Endothelial cell of umbilical vein (primary cell): ENCODE results near the gene C16orf87. TPM values are rescaled to one million over a fixed set of nuclear protein-coding genes. Genes with fewer than 3 reads are reported as not detected.

Source experiments
- BruUV-seq: library from RNA; stranded (reverse); fragments of 400-500 nt; replicated peaks from 2 replicates; lab custom pipeline; 2021; lab: Mats Ljungman, UMichigan
- CTCF ChIA-PET: fragments of 300-600, 350-600 bp; sonication (Branson Sonifier 250); formaldehyde crosslinking; loops from one replicate; lab custom pipeline; 2021; ENCODE audit warnings: antibody characterized with exemption, inconsistent platforms; lab: Charles Lee
- POLR2A ChIA-PET: fragments of 300-600, 350-600 bp; sonication (Branson Sonifier 250); formaldehyde crosslinking; loops from one replicate; lab custom pipeline; 2021; ENCODE audit warnings: antibody characterized with exemption, inconsistent platforms; lab: Charles Lee
- DNase-seq: peaks from one replicate; pipeline ENCODE4 v3.0.0-alpha.2; 2011; ENCODE audit warnings: low read depth, low spot score
- FAIRE-seq: peaks from 2 replicates; lab custom pipeline; 2011; peaks lifted over from hg19 to GRCh38; lab: Jason Lieb, UNC
- H2AFZ ChIP-seq: 2 replicates; pipeline ENCODE4 v1.6.0; 2012; ENCODE audit warnings: low read depth, low read length, control low read depth, inconsistent platforms
- H3K27ac ChIP-seq: 2 replicates; pipeline ENCODE4 v1.5.1; 2011; ENCODE audit warnings: low read depth, mild to moderate bottlenecking, control low read depth, low read length, moderate library complexity; ENCODE audit not compliant: insufficient read depth
- H3K27me3 ChIP-seq, 2 experiments: 2 replicates each; pipeline versions ENCODE4 v1.6.0 to v1.6.1; 2011; ENCODE audit warnings: low read length in 2 of 2, mixed read lengths in 1 of 2; ENCODE audit not compliant: control insufficient read depth in 2 of 2, insufficient read depth in 2 of 2
- H3K36me3 ChIP-seq, 2 experiments: 2 replicates in 1 of 2; 3 replicates in 1 of 2; pipeline ENCODE4 v1.5.1; 2011; ENCODE audit warnings: low read length in 2 of 2, mild to moderate bottlenecking in 1 of 2, moderate library complexity in 1 of 2; ENCODE audit not compliant: control insufficient read depth in 2 of 2, insufficient read depth in 2 of 2; ENCODE audit errors: extremely low read depth in 1 of 2
- H3K4me1 ChIP-seq: 3 replicates; pipeline ENCODE4 v1.5.1; 2011; ENCODE audit warnings: mild to moderate bottlenecking, low read length; ENCODE audit not compliant: control insufficient read depth, insufficient read depth; ENCODE audit errors: extremely low read depth
- H3K4me2 ChIP-seq: 2 replicates; pipeline ENCODE4 v1.6.1; 2011; ENCODE audit warnings: low read length, control low read depth, mixed read lengths; ENCODE audit not compliant: insufficient read depth
- H3K4me3 ChIP-seq, 3 experiments: fragments of 200-600 bp in 1 of 3; sonication (generic), shearing (Covaris generic) in 1 of 3; replicated peaks in 1 of 3; 2 replicates each; pipeline ENCODE4 v1.5.1; 2011 to 2016; ENCODE audit warnings: control low read depth in 3 of 3, low read length in 3 of 3, mild to moderate bottlenecking in 2 of 3, inconsistent platforms in 1 of 3, low read depth in 1 of 3, moderate library complexity in 1 of 3; ENCODE audit not compliant: insufficient read depth in 1 of 3
- H3K79me2 ChIP-seq: 2 replicates; pipeline ENCODE4 v1.6.0; 2012; ENCODE audit warnings: low read length, inconsistent platforms; ENCODE audit not compliant: control insufficient read depth, insufficient read depth
- H3K9ac ChIP-seq: replicated peaks from 2 replicates; pipeline ENCODE3; 2011; ENCODE audit warnings: low read length, control low read depth; ENCODE audit not compliant: insufficient read depth; ENCODE audit errors: extremely low read depth
- H3K9me1 ChIP-seq: replicated peaks from 3 replicates; pipeline ENCODE4 v1.6.0; 2011; ENCODE audit warnings: mild to moderate bottlenecking, low read length; ENCODE audit not compliant: control insufficient read depth, insufficient read depth; ENCODE audit errors: extremely low read depth
- H3K9me3 ChIP-seq: replicated peaks from 2 replicates; pipeline ENCODE4 v1.5.1; 2012; ENCODE audit warnings: low read length, inconsistent platforms; ENCODE audit not compliant: control insufficient read depth, insufficient read depth
- H4K20me1 ChIP-seq: replicated peaks from 2 replicates; pipeline ENCODE3; 2011; ENCODE audit warnings: mild to moderate bottlenecking, low read length; ENCODE audit not compliant: control insufficient read depth, insufficient read depth; ENCODE audit errors: extremely low read depth
- EZH2 ChIP-seq: IDR thresholded peaks from 2 replicates; pipeline ENCODE4 v1.6.1; 2012; ENCODE audit warnings: borderline replicate concordance, low read depth, mild to moderate bottlenecking, moderate library complexity, low read length, inconsistent platforms; ENCODE audit not compliant: severe bottlenecking
- FOS ChIP-seq: IDR thresholded peaks from 2 replicates; pipeline ENCODE4 v1.6.1; 2011; ENCODE audit warnings: mild to moderate bottlenecking, low read length, moderate library complexity, borderline replicate concordance; ENCODE audit not compliant: insufficient read depth
- GATA2 ChIP-seq: IDR thresholded peaks from 2 replicates; pipeline ENCODE4 v1.7.0; 2011; ENCODE audit warnings: low read depth, mild to moderate bottlenecking, moderate library complexity, mixed read lengths, low read length; ENCODE audit not compliant: insufficient read length, insufficient read depth
- JUN ChIP-seq: IDR thresholded peaks from 2 replicates; pipeline ENCODE4 v1.6.1; 2011; ENCODE audit warnings: borderline replicate concordance, low read depth; ENCODE audit not compliant: insufficient read length, insufficient read depth
- MYC ChIP-seq: IDR thresholded peaks from one replicate; pipeline ENCODE4 v1.6.1; 2011; ENCODE audit warnings: mild to moderate bottlenecking, low read depth, low read length
- POLR2A ChIP-seq: IDR thresholded peaks from 2 replicates; pipeline ENCODE4 v1.6.1; 2012; ENCODE audit warnings: low read depth, mild to moderate bottlenecking, control low read depth, low read length
- POLR2AphosphoS5 ChIP-seq: IDR thresholded peaks from 2 replicates; pipeline ENCODE4 v1.6.1; 2012; ENCODE audit warnings: low read depth, mild to moderate bottlenecking, control low read depth, low read length, moderate library complexity; ENCODE audit not compliant: insufficient read depth
- dilution Hi-C: fragments of 300-500 bp; cut with MboI; formaldehyde crosslinking; loops from one replicate; pipeline ENCODE4 v1.15.0; 2019; ENCODE audit warnings: low sequenced_read_pairs; ENCODE audit not compliant: extremely low pct_ligation_motif_present
- intact Hi-C: fragments of 100-400 bp; cut with micrococcal nuclease; formaldehyde crosslinking; loops from one replicate; pipeline ENCODE4 v1.10.0; 2022
- polyA plus RNA-seq, 4 experiments: library from polyadenylated mRNA; depleted of rRNA in 3 of 4; stranded (reverse) in 3 of 4; unstranded in 1 of 4; fragments of >200 nt; gene quantifications; 2 replicates each; pipeline versions ENCODE4 v1.2.1 to v1.2.3, GENCODE V29; 2011 to 2012; ENCODE audit warnings: missing spikeins in 1 of 4
- total RNA-seq: library from RNA; stranded (reverse); gene quantifications from 2 replicates; pipeline ENCODE4 v1.2.3, GENCODE V29; 2021
- TF ChIP-seq, protein P1 (sequence below): IDR thresholded peaks from 2 replicates; pipeline ENCODE4 v1.6.1; 2011; ENCODE audit not compliant: insufficient read depth, insufficient read length
- TF ChIP-seq, protein P2 (sequence below), 2 donors: IDR thresholded peaks; 1 replicate in 1 of 2; 2 replicates in 1 of 2; pipeline ENCODE4 v1.5.1; 2011; ENCODE audit warnings: low read length in 2 of 2, mild to moderate bottlenecking in 2 of 2, moderate library complexity in 2 of 2, control low read depth in 1 of 2, inconsistent platforms in 1 of 2, low read depth in 1 of 2; ENCODE audit not compliant: insufficient read depth in 1 of 2; ENCODE audit errors: extremely low read depth in 1 of 2

Gene C16orf87
- total and polyA plus RNA-seq, 2 donors (not counting 3 experiments of a cell fraction or from before 2014, with no cell fraction given), result 2.4 to 8.5 TPM

DNA sequence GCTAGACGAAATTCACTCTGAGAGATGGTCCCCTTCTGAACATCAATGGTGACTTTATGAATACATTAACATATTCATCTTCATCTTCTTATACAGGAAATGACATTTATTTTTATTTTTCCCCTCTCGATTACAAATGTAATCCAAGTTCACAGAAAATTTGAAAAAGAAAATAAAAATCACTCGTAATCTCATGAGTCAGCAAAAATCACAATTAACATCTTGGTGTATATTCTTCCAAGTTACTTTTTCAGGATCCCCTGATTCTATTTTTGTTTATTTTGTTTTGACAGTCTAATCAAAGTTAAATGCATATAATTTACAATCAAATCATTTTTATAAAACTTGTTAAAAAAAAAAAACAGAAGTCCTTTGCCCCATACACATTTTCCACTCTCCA, 27.6 kb downstream of the C16orf87 start:
- Histone ChIP-seq H3K27ac (no peak overlapping the region), H4K20me1 (no peaks in the 10 kb centered on the region), H3K4me1 (no peaks in the 10 kb centered on the region), H3K36me3 (peaks cover 0 to 3% of the 10 kb centered on the region in 2 experiments), H3K4me3 (no peak overlapping the region), H3K9ac (no peak overlapping the region), H3K4me2 (no peak overlapping the region), H3K79me2 (no peaks in the 10 kb centered on the region), H3K9me3 (no peaks in the 10 kb centered on the region), H3K9me1 (no peaks in the 10 kb centered on the region), H2AFZ (no peak overlapping the region), H3K27me3 (no peaks in the 10 kb centered on the region)
- FAIRE-seq, result no peak
- no peak for DNase-seq
- no TSS peak for BruUV-seq
- intact Hi-C loops (loop anchor here (5.0 kb wide), 1 partner anchor 111 kb away; no protein-coding TSS in a partner anchor), dilution Hi-C loops (no loop called here)
- POLR2A ChIA-PET, result no interaction called here
- no peak for TF ChIP-seq POLR2A
- no peak for TF ChIP-seq MYC
- no peak for TF ChIP-seq POLR2AphosphoS5
- TF ChIP-seq FOS, result no peak
- no peak for TF ChIP-seq EZH2
- TF ChIP-seq GATA2, result no peak
- no peak for TF ChIP-seq JUN
- TF ChIP-seq, protein P1, sequence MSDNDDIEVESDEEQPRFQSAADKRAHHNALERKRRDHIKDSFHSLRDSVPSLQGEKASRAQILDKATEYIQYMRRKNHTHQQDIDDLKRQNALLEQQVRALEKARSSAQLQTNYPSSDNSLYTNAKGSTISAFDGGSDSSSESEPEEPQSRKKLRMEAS, result no peak
- TF ChIP-seq, protein P2, sequence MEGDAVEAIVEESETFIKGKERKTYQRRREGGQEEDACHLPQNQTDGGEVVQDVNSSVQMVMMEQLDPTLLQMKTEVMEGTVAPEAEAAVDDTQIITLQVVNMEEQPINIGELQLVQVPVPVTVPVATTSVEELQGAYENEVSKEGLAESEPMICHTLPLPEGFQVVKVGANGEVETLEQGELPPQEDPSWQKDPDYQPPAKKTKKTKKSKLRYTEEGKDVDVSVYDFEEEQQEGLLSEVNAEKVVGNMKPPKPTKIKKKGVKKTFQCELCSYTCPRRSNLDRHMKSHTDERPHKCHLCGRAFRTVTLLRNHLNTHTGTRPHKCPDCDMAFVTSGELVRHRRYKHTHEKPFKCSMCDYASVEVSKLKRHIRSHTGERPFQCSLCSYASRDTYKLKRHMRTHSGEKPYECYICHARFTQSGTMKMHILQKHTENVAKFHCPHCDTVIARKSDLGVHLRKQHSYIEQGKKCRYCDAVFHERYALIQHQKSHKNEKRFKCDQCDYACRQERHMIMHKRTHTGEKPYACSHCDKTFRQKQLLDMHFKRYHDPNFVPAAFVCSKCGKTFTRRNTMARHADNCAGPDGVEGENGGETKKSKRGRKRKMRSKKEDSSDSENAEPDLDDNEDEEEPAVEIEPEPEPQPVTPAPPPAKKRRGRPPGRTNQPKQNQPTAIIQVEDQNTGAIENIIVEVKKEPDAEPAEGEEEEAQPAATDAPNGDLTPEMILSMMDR (IDR thresholded peaks at IDR 0.05; ENCODE audit: extremely low read depth in 1 of 2, insufficient read depth in 1 of 2, low read depth in 1 of 2, low read length in 2 of 2), result no peak
- CTCF ChIA-PET, result no interaction called here
